ENCODE results near the gene STIM1.

The STIM1 gene

DNA sequence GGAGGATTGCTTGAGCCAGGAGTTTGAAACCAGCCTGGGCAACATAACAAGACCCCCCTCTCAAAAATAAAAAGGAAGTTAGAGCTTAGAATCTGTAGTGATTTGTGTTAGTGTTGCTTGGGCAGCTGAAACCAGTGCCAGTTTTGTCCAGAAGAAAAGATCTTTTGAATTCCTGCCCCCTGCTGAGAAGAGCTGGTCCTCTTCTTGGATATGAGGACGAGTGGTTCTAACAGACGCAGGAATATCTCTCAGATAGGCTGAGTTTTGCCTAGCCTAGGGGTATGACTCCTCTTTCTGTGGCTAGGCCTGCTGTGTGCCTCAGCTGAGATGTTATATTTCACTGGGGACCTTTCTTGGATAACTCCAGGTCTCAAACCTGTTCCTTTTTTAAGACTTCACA, 102.8 kb downstream of the STIM1 start:
- TF ChIP-seq ZNF274 (IDR thresholded peaks at IDR 0.05; ENCODE audit: low read depth, low read length): no peak
- H3K4me3 ChIP-seq (ENCODE audit: low read length): no peak overlapping the region

DNA sequence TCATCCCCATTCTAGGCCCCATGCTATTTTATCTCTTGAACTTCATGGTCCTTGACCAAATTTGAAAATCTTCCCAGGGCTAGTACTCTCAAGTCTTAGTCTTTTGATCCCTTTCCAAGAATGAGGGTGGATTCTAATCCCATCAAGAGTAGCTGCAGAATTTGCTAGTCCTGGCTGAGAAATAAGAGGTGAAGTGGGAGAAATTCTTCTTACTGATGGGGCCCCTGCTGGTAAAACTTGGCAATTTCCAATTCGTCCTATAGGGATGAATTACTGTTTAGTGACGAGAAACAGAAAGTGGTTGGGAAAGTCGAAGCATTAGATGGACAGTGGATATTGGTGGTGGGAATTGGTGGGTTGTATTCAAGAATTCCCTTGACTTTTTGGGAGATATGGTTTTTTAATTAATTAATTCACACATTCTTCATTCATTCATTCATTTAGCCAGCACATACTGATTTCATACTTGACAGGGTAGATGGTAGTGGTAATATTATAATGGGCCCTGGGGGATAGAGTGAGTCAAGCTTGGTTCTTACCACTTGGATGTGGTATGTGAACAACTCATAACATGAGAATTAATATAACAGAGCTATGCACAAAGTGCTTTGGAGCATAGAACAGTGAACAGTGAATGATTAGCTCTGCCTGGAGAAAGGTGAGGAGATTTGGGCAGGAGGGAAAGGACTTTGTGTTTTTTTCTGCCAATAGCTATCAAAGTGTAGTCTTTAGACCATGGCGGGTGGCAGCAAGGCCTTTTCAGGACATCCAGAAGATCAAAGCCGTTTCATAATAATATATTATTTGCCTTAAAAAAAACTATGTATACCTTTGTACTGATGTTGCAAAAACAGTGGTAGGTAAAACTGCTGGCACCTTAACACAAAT, 103.8 kb downstream of the STIM1 start:
- TF ChIP-seq ZNF274 (IDR thresholded peaks at IDR 0.05; ENCODE audit: low read depth, low read length): no peak
- no peak overlapping the region for H3K4me3 ChIP-seq (ENCODE audit: low read length)

GRCh38 chr11:3959903-3960265, 104.4 kb downstream of the STIM1 start:
- TF ChIP-seq ZNF274 (IDR thresholded peaks at IDR 0.05; ENCODE audit: low read depth, low read length): no peak
- H3K4me3 ChIP-seq (ENCODE audit: low read length): no peak overlapping the region

DNA sequence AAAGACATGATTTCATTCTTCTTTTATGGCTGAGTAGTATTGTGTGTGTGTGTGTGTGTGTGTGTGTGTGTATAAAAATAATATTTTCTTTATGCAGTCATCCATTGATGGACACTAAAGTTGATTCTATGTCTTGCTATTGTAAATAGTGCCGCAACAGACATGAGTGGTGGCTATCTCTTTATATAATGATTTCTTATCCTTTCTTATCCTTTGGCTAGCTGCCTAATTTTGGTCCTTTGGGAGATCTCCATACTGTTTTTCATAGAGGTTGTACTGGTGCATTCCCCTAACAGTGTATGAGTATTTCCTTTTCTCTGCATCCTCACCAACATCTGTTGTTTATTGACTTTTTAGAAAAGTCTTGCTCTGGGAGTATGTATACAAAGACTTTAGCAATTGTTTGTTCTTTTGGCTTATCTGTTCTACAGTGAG, 107.0 kb downstream of the STIM1 start:
- no peak for TF ChIP-seq ZNF274 (IDR thresholded peaks at IDR 0.05; ENCODE audit: low read depth, low read length)
- no peak overlapping the region for H3K4me3 ChIP-seq (ENCODE audit: low read length)

DNA sequence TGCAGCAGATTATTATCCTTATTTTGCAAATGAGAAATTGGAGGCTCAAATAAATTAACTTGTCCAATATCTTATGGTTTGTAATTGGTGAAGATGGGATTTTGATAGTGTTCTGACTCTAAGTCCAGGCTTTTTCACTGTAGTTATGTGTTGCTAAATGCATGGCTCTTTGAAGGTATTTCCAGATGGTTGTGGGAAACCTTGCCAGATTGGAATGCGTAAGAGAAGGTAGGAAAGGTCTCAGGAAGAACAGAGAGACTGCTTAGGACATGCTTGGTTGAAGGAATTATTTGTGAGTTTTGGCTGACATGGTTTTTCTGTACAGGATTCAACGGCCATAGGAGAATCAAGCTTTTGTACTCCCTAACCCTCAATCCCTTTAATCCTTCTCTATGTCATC, 108.6 kb downstream of the STIM1 start:
- no peak overlapping the region for H3K4me3 ChIP-seq (ENCODE audit: low read length)
- TF ChIP-seq ZNF274 (IDR thresholded peaks at IDR 0.05; ENCODE audit: low read depth, low read length): no peak

GRCh38 chr11:3964935-3965604, 109.6 kb downstream of the STIM1 start:
- TF ChIP-seq ZNF274 (IDR thresholded peaks at IDR 0.05; ENCODE audit: low read depth, low read length): no peak

GRCh38 chr11:3967695-3968094, 112.2 kb downstream of the STIM1 start:
- H3K4me3 ChIP-seq (ENCODE audit: low read length): no peak overlapping the region
- no peak for TF ChIP-seq ZNF274 (IDR thresholded peaks at IDR 0.05; ENCODE audit: low read depth, low read length)

More at GRCh38 chr11:3964935-3965604, 109.6 kb downstream of the STIM1 start:
- no peak overlapping the region for H3K4me3 ChIP-seq (ENCODE audit: low read length)

- no peak overlapping the region for H3K4me3 ChIP-seq (ENCODE audit: low read length)
- no peak for TF ChIP-seq ZNF274 (IDR thresholded peaks at IDR 0.05; ENCODE audit: low read depth, low read length)
These were observed 113.7 kb downstream of the STIM1 start for GRCh38 chr11:3969200-3969599.

DNA sequence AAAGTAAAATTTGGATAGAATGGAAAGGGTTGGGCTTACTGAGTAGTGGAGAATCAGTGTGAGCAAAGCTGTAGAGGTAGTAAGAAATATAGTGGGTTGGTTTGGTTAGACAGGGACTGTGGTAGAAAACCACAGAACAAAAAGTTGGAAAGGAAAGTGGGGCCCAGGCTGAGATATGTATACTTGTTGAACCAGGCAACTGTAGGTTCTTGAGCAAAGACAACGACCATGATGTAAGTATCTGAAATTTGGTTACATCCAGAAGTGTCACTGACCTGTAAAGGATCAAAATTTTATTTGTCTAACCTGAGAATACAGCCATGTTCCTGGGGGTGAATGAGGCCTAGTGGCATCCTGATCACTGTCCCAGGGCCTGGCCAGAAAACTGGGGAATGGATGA, 114.1 kb downstream of the STIM1 start:
- no peak for TF ChIP-seq ZNF274 (IDR thresholded peaks at IDR 0.05; ENCODE audit: low read depth, low read length)
- no peak overlapping the region for H3K4me3 ChIP-seq (ENCODE audit: low read length)

GRCh38 chr11:3970108-3970507, 114.6 kb downstream of the STIM1 start:
- no peak for TF ChIP-seq ZNF274 (IDR thresholded peaks at IDR 0.05; ENCODE audit: low read depth, low read length)
- H3K4me3 ChIP-seq (ENCODE audit: low read length): no peak overlapping the region

DNA sequence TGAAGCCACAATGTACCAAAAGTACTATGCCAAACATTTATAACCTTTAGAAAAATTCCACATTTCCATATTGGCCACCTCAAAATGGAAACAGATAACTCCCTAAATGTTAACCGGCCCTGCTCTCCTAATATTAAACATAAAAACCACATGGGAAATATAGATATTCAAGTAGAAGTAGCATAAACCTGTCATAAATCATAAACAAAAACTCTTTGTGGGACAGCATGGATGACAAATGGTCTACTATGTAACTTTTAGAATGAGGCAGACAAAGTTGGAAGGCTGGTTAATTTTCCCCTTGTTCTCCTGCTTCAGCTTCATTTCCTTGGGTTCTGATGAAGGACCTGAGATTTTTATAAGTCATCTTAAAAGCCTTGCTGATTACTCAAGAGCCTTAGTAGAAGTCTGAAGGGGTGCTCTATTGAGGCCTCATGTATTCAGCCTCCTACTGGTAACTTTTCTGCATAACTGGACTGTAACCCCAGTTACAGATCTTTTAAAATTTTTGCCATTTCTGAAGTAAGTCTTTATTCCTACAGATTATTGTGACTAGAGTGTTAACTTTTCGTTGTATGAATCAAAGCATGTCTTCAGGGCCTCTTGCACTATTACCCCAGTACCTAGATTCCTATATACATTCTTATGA, 116.4 kb downstream of the STIM1 start:
- no peak for TF ChIP-seq ZNF274 (IDR thresholded peaks at IDR 0.05; ENCODE audit: low read depth, low read length)

GRCh38 chr11:3972431-3972830, 117.0 kb downstream of the STIM1 start:
- no peak for TF ChIP-seq ZNF274 (IDR thresholded peaks at IDR 0.05; ENCODE audit: low read depth, low read length)

More for the DNA sequence above, 116.4 kb downstream of the STIM1 start:
- no peak overlapping the region for H3K4me3 ChIP-seq (ENCODE audit: low read length)

DNA sequence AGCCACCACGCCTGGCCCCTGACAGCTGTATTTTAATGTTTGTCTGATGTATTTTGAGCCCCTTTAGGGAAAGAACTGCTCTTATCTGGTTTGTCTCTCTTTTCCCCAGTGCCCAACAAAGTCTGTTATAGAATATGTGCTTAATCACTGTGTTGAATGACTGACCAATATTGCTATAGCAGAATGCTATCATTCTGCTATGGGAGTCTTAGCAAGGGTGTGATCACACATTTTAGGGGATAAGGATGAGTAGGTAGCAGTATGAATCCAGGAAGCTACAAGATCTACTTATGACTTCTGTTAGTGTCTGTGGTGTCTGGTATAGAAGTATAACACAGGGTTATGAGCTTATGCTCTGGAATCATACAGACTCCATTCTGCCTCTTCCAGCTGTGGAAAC, 121.6 kb downstream of the STIM1 start:
- H3K4me3 ChIP-seq (ENCODE audit: low read length): no peak overlapping the region
- TF ChIP-seq ZNF274 (IDR thresholded peaks at IDR 0.05; ENCODE audit: low read depth, low read length): no peak

More at GRCh38 chr11:3972431-3972830, 117.0 kb downstream of the STIM1 start:
- H3K4me3 ChIP-seq (ENCODE audit: low read length): no peak overlapping the region

DNA sequence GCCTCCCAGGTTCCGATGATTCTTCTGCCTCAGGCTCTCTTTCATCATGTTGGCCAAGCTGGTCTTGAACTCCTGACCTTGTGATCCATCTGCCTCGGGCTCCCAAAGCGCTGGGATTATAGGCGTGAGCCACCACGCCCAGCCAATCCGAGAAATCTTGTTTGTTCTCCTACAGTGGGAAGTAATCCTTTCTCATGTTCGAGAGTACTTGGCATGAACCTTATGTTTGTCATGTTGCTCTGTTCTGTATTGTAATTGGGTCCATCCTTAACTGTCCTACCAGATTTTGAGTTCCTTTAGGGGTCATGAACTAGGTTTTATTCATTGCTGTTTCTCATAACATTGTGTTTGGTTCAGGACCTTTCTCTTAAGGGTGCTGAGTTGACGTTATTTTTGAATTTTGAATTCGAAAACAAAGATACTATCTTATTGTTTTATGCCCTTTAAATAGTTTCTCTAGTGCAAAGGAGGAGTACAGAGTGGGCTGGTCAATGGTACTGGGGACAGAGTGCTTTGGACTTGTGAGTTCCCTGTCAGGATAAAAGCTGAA, 125.7 kb downstream of the STIM1 start:
- no peak for TF ChIP-seq ZNF274 (IDR thresholded peaks at IDR 0.05; ENCODE audit: low read depth, low read length)
- no peak overlapping the region for H3K4me3 ChIP-seq (ENCODE audit: low read length)
